T-helper 17 cell (primary cell): Measurements from ENCODE around the gene UNC5C. TPM values are rescaled to one million over a fixed set of nuclear protein-coding genes. Genes with fewer than 3 reads are reported as not detected.

Experiments
- ATAC-seq: fragments of 150-1000 bp; cut with Tn5 transposase; 2 replicates; pipeline ENCODE4 v1.10.0; 2021; ENCODE audit warnings: mild to moderate bottlenecking, moderate library complexity
- DNase-seq, 3 donors: peaks; one replicate each; pipeline versions ENCODE4 v3.0.0 to v3.0.0-alpha.2; 2020 to 2021
- H3K9me3 ChIP-seq: one replicate; pipeline ENCODE4 v1.7.0; 2013; ENCODE audit warnings: low read length, mild to moderate bottlenecking; ENCODE audit not compliant: control insufficient read depth, poor library complexity, severe bottlenecking
- H3K27ac Mint-ChIP-seq: one replicate; pipeline ENCODE4 v1.8.0; 2022; ENCODE audit warnings: mild to moderate bottlenecking, moderate library complexity, mixed read lengths
- H3K27me3 Mint-ChIP-seq: one replicate; pipeline ENCODE4 v1.8.0; 2022; ENCODE audit warnings: mixed read lengths
- H3K36me3 Mint-ChIP-seq: one replicate; pipeline ENCODE4 v1.8.0; 2022; ENCODE audit warnings: low read depth, mixed read lengths
- H3K4me1 Mint-ChIP-seq: one replicate; pipeline ENCODE4 v1.8.0; 2022; ENCODE audit warnings: mild to moderate bottlenecking, mixed read lengths
- H3K4me3 Mint-ChIP-seq: one replicate; pipeline ENCODE4 v1.8.0; 2022; ENCODE audit warnings: mild to moderate bottlenecking, moderate library complexity, mixed read lengths
- total RNA-seq, 4 donors: library from RNA in 2 of 4; stranded (reverse) in 2 of 4; gene quantifications; one replicate each; pipeline ENCODE4 v1.2.3 and lab custom pipeline; 2022 to 2026

UNC5C gene
- total RNA-seq, 2 donors from 2014 or later: 0.18 TPM; not detected in 1

- Mint-ChIP-seq H3K36me3 (no peaks in the 10 kb centered on the region), H3K4me1 (no peaks in the 10 kb centered on the region), H3K27ac (no peak overlapping the region), H3K4me3 (no peak overlapping the region), H3K27me3 (peaks cover 28% of the 10 kb centered on the region)
- DNase-seq: no peak
- H3K9me3 ChIP-seq: no peaks in the 10 kb centered on the region
- ATAC-seq: no peak
Measured at GRCh38 chr4:95540227-95540626, 8.5 kb downstream of the UNC5C start.

- no peaks in the 10 kb centered on the region for H3K9me3 ChIP-seq
- no peak overlapping the region for H3K27ac Mint-ChIP-seq
- H3K4me1 Mint-ChIP-seq: no peaks in the 10 kb centered on the region
- no peaks in the 10 kb centered on the region for H3K36me3 Mint-ChIP-seq
- ATAC-seq (no peak), DNase-seq (no peak)
- peaks cover 20% of the 10 kb centered on the region for H3K27me3 Mint-ChIP-seq
- H3K4me3 Mint-ChIP-seq: no peak overlapping the region
Measured at GRCh38 chr4:95539106-95539505, 9.7 kb downstream of the UNC5C start.

DNA sequence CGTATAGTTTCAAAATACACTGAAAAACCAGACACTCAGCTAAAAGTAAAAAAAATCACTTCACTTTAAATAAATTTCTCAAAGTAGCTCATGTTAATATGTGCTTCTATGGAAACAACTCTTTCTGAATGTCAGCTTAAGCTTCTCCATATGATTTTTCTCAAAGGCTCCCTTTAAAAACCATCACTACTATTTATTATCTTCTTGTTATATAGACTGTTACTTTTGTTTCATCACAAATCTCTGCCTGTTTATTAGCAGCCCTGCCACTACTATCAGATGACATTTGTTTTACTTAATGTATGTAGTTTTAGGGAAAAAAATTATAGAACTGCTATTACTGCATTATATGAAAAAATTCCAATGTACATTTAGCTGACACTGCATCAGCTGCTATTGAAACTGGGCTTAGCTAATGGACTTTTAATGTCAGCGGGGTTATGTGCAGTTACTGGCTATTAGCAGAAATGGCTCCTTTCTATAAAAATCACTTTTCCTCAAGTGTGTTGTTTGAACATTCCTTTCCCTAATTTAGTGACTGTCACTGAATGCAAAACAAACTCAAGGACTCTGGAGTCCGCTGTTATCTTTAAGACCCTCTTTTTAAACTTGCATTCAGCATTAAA lies 10.8 kb downstream of the UNC5C start:
- Mint-ChIP-seq H3K27me3 (peaks cover 18% of the 10 kb centered on the region), H3K36me3 (no peaks in the 10 kb centered on the region), H3K27ac (no peak overlapping the region), H3K4me1 (no peaks in the 10 kb centered on the region), H3K4me3 (no peak overlapping the region)
- H3K9me3 ChIP-seq: no peaks in the 10 kb centered on the region
- DNase-seq: no peak
- no peak for ATAC-seq

DNA sequence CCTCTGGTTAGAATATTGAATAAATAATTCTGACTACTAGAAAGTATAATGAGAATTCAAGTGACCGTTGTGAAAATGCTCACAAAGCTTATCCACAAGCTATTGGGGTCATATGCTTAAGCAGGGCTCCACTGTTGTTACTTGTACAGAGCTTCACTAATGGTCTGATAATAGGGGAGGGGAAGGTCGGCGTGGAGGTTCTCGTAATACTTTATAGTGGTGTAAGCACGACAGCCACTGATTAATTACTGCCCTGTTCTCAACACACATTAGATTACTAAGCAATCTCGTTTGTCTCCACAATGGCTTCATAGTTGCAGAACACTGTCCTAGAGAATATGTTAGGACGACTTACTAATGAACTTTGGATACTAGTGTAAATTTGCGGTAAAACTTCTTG lies 11.6 kb downstream of the UNC5C start:
- DNase-seq: no peak
- H3K36me3 Mint-ChIP-seq: no peaks in the 10 kb centered on the region
- no peak overlapping the region for H3K27ac Mint-ChIP-seq
- no peaks in the 10 kb centered on the region for H3K9me3 ChIP-seq
- peaks cover 18% of the 10 kb centered on the region for H3K27me3 Mint-ChIP-seq
- peaks cover 2% of the 10 kb centered on the region for H3K4me1 Mint-ChIP-seq
- ATAC-seq: no peak
- no peak overlapping the region for H3K4me3 Mint-ChIP-seq

DNA sequence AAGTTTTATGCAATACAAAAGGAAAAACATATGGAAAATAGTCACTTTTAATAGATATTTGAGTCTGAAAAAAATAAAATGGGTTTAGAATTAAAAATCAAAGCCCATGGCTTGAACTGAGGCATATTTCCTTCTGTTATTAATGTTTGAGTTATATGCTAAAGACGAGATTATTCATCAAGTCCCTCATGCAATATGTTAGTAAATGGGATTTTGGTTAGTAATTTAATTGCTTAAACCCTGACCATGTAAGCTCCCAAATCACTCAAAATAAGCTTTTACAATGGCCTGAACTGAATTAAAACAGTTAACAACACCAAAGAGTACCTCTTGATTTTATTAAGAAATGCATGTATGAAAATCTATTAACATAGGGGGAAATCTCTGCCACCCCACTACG lies 12.1 kb downstream of the UNC5C start:
- ATAC-seq: no peak
- DNase-seq: no peak
- Mint-ChIP-seq H3K27me3 (peaks cover 18% of the 10 kb centered on the region), H3K4me3 (no peak overlapping the region), H3K27ac (no peak overlapping the region), H3K36me3 (no peaks in the 10 kb centered on the region), H3K4me1 (peaks cover 2% of the 10 kb centered on the region)
- no peaks in the 10 kb centered on the region for H3K9me3 ChIP-seq

DNA sequence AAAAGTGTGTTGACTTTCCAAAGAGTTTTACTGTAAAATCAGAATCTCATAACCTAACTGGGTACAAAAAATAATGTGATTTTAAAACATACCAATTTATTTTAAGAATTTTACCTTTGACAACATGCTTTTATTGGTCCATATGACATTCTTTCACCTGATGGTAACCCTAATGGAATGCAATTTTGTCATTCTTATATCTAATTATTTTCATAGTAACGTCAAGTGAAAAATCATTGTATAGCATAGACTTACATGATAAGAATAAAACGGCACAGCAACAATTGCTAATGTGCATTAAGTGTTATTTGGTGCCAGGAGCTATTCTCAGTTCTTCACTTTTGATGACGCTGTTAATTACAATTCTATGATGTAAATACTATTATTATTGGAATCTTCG lies 13.6 kb downstream of the UNC5C start:
- H3K27me3 Mint-ChIP-seq: peaks cover 15% of the 10 kb centered on the region
- no peak overlapping the region for H3K27ac Mint-ChIP-seq
- DNase-seq: no peak
- H3K4me3 Mint-ChIP-seq: no peak overlapping the region
- no peaks in the 10 kb centered on the region for H3K36me3 Mint-ChIP-seq
- no peak for ATAC-seq
- no peaks in the 10 kb centered on the region for H3K9me3 ChIP-seq
- peaks cover 2% of the 10 kb centered on the region for H3K4me1 Mint-ChIP-seq

- peaks cover 2% of the 10 kb centered on the region for H3K4me1 Mint-ChIP-seq
- H3K4me3 Mint-ChIP-seq: no peak overlapping the region
- peaks cover 13% of the 10 kb centered on the region for H3K27me3 Mint-ChIP-seq
- H3K27ac Mint-ChIP-seq: no peak overlapping the region
- no peaks in the 10 kb centered on the region for H3K9me3 ChIP-seq
- DNase-seq (no peak), ATAC-seq (no peak)
- no peaks in the 10 kb centered on the region for H3K36me3 Mint-ChIP-seq
Measured at GRCh38 chr4:95534032-95534431, 14.7 kb downstream of the UNC5C start.

DNA sequence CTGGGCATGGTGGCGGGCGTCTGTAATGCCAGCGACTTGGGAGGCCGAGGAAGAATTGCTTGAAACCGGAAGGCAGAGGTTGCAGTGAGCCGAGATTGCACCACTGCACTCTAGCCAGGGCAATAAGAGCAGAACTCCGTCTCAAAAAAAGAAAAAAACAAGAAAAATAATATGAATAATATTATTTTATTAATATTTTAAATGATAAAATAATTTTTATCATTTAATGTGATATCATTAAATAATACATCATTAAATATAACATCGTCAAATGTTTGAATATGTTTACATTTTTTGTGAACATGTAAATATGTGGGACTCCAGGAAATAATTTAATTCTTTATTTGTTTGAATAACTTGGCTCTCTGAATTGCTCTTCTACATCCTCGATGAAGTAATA lies 15.5 kb downstream of the UNC5C start:
- H3K9me3 ChIP-seq: no peaks in the 10 kb centered on the region
- Mint-ChIP-seq H3K27ac (no peak overlapping the region), H3K27me3 (peaks cover 12% of the 10 kb centered on the region), H3K4me3 (no peak overlapping the region), H3K36me3 (no peaks in the 10 kb centered on the region), H3K4me1 (peaks cover 2% of the 10 kb centered on the region)
- no peak for ATAC-seq
- DNase-seq: no peak

DNA sequence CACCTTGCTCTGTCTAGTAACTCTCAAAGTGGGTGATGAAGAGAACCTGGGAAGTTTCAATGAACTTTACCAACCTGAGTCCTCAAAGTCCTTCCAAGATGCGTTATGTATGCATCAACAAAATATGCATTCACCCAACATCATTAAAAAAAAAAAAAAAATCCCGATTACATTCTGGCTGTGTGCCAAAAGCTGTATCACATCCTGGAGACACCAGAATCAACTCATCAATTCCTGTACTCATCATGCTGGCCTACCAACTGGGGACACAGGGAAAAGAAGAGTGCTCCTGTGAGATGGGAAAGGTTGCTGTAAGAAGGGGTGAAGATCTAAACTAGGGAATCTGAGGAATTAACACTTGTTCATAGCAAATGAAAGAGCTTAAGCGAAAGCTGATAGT lies 16.5 kb downstream of the UNC5C start:
- H3K4me1 Mint-ChIP-seq: peaks cover 2% of the 10 kb centered on the region
- DNase-seq: no peak
- no peak overlapping the region for H3K27ac Mint-ChIP-seq
- no peaks in the 10 kb centered on the region for H3K36me3 Mint-ChIP-seq
- H3K9me3 ChIP-seq: no peaks in the 10 kb centered on the region
- H3K27me3 Mint-ChIP-seq: peaks cover 3% of the 10 kb centered on the region
- no peak overlapping the region for H3K4me3 Mint-ChIP-seq
- ATAC-seq: no peak

DNA sequence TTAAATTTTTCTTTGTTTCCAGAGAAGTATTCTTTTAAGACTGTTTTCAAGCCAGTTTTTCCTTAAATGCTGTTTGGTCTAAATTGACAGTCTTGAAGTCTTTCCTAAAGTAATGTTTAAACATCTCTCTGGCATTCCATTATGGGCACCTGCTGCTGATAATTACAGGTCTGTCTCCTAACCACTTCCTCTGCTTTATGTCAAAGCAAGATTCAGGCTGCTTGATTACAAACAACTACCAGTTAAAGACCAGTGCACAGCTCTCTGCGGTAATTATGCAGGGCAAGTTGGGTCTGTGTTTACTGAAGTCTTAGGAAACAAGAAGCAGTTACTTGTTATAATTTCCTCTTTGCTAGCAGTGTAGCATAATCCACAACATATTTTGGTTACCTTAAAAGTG lies 17.6 kb downstream of the UNC5C start:
- H3K27ac Mint-ChIP-seq: no peak overlapping the region
- DNase-seq (no peak), ATAC-seq (peak; percentile 40)
- H3K4me1 Mint-ChIP-seq: peaks cover 2% of the 10 kb centered on the region
- H3K9me3 ChIP-seq: no peaks in the 10 kb centered on the region
- no peaks in the 10 kb centered on the region for H3K27me3 Mint-ChIP-seq
- H3K4me3 Mint-ChIP-seq: no peak overlapping the region
- H3K36me3 Mint-ChIP-seq: no peaks in the 10 kb centered on the region

GRCh38 chr4:95529946-95530345 lies 18.8 kb downstream of the UNC5C start:
- DNase-seq: no peak
- H3K27me3 Mint-ChIP-seq: no peaks in the 10 kb centered on the region
- H3K4me3 Mint-ChIP-seq: no peak overlapping the region
- H3K9me3 ChIP-seq: no peaks in the 10 kb centered on the region
- H3K27ac Mint-ChIP-seq: no peak overlapping the region
- no peak for ATAC-seq
- H3K4me1 Mint-ChIP-seq: peaks cover 2% of the 10 kb centered on the region
- no peaks in the 10 kb centered on the region for H3K36me3 Mint-ChIP-seq

- Mint-ChIP-seq H3K27ac (no peak overlapping the region), H3K27me3 (no peaks in the 10 kb centered on the region), H3K4me3 (no peak overlapping the region), H3K4me1 (peaks cover 2% of the 10 kb centered on the region), H3K36me3 (no peaks in the 10 kb centered on the region)
- ATAC-seq (no peak), DNase-seq (no peak)
- no peaks in the 10 kb centered on the region for H3K9me3 ChIP-seq
Measured at GRCh38 chr4:95528388-95528948, 20.3 kb downstream of the UNC5C start.

DNA sequence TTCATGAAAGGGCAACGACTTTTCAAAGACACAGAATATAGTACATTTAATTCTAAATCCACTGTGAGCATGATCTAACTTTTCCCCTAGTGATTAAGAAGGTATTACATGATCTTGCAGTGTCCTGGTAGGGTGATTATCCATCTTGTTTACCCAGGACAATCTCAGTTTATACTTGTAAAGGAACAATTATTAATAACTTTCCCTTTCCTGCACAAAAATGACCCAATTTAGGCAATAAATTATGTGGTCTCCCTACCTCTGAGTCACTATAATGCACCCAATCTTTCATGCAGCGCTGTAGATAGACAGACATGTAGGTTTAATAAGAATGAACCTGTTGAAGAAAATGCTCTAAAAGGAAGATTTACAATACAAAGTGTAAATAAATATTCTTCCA lies 22.7 kb downstream of the UNC5C start:
- H3K4me3 Mint-ChIP-seq: no peak overlapping the region
- H3K27me3 Mint-ChIP-seq: peaks cover 5% of the 10 kb centered on the region
- H3K36me3 Mint-ChIP-seq: no peaks in the 10 kb centered on the region
- no peaks in the 10 kb centered on the region for H3K9me3 ChIP-seq
- ATAC-seq (no peak), DNase-seq (no peak)
- no peak overlapping the region for H3K27ac Mint-ChIP-seq
- H3K4me1 Mint-ChIP-seq: no peaks in the 10 kb centered on the region

GRCh38 chr4:95524729-95525128 lies 24.0 kb downstream of the UNC5C start:
- DNase-seq: no peak

More at GRCh38 chr4:95524729-95525128, 24.0 kb downstream of the UNC5C start:
- Mint-ChIP-seq H3K4me1 (no peaks in the 10 kb centered on the region), H3K4me3 (no peak overlapping the region), H3K36me3 (no peaks in the 10 kb centered on the region), H3K27ac (no peak overlapping the region), H3K27me3 (peaks cover 5% of the 10 kb centered on the region)
- H3K9me3 ChIP-seq: no peaks in the 10 kb centered on the region
- ATAC-seq: no peak
